Heart left ventricle (tissue), 16 donors: ENCODE data around the gene STOX1. TPM values are rescaled to one million over a fixed set of nuclear protein-coding genes. Genes with fewer than 3 reads are reported as not detected.

Experiments
- ATAC-seq, 4 donors: fragments of 200-7000 bp; cut with Tn5 transposase; one replicate each; pipeline ENCODE4 v1.9.1; 2020 to 2022; ENCODE audit warnings: moderate library complexity in 4 of 4, mild to moderate bottlenecking in 3 of 4, moderate number of reproducible peaks in 1 of 4
- DNase-seq, 5 donors: peaks; one replicate each; pipeline ENCODE4 v3.0.0-alpha.2; 2020
- H3K27ac ChIP-seq, 12 donors: fragments of 200-600 bp; sonication (generic) in 4 of 12; one replicate each; pipeline versions ENCODE4 v1.5.0 to v1.8.0; 2016 to 2022; ENCODE audit warnings: mild to moderate bottlenecking in 2 of 12
- H3K27me3 ChIP-seq, 9 donors: fragments of 200-600 bp; sonication (generic) in 2 of 9; one replicate each; pipeline versions ENCODE4 v1.5.1 to v1.8.0; 2016 to 2022; ENCODE audit warnings: mild to moderate bottlenecking in 3 of 9
- H3K36me3 ChIP-seq, 9 donors: fragments of 200-600 bp; sonication (generic) in 2 of 9; one replicate each; pipeline versions ENCODE4 v1.5.0 to v1.8.0; 2018 to 2022; ENCODE audit warnings: mild to moderate bottlenecking in 2 of 9
- H3K4me1 ChIP-seq, 12 donors: fragments of 200-600 bp; sonication (generic) in 4 of 12; one replicate each; pipeline versions ENCODE4 v1.5.0 to v1.8.0; 2016 to 2022; ENCODE audit warnings: mild to moderate bottlenecking in 3 of 12
- H3K4me3 ChIP-seq, 12 donors: fragments of 200-600 bp; sonication (generic) in 4 of 12; one replicate each; pipeline versions ENCODE4 v1.5.0 to v1.8.0; 2017 to 2022; ENCODE audit warnings: mild to moderate bottlenecking in 9 of 12, moderate library complexity in 4 of 12
- H3K9me3 ChIP-seq, 12 donors: fragments of 200-600 bp; sonication (generic) in 4 of 12; one replicate each; pipeline versions ENCODE4 v1.5.0 to v1.8.0; 2016 to 2022; ENCODE audit warnings: mild to moderate bottlenecking in 1 of 12
- CTCF ChIP-seq, 12 donors: fragments of 200-600 bp; sonication (generic) in 4 of 12; IDR thresholded peaks; one replicate each; pipeline versions ENCODE4 v1.5.0 to v1.8.0; 2018 to 2022; ENCODE audit warnings: antibody characterized with exemption in 12 of 12, mild to moderate bottlenecking in 5 of 12
- POLR2A ChIP-seq, 2 donors: fragments of 450-650 bp; IDR thresholded peaks; one replicate each; pipeline ENCODE4 v1.6.1; 2017; ENCODE audit warnings: antibody characterized with exemption in 2 of 2, mild to moderate bottlenecking in 2 of 2, moderate library complexity in 2 of 2
- WGBS, 4 donors: extraction: QIAGEN DNeasy Blood & Tissue Kit in 2 of 4; methylation state at CpG; one replicate each; pipeline versions ENCODE4 v1.1.5 to v1.1.7; 2013 to 2018; 5-methylcytosine and 5-hydroxymethylcytosine counted together
- intact Hi-C, 10 donors: fragments of 100-400 bp; cut with DNase I; formaldehyde crosslinking; loops; one replicate each; pipeline versions ENCODE4 v1.11.1 to v1.14.2; 2022
- polyA plus RNA-seq, 2 donors: library from polyadenylated mRNA; stranded (reverse); fragments of 200-250 nt; gene quantifications; one replicate each; pipeline ENCODE4 v1.2.3, GENCODE V29; 2013
- total RNA-seq, 9 donors: library from RNA; depleted of rRNA in 2 of 9; stranded (reverse); fragments of >200 nt in 2 of 9; fragmentation: NEBNext Ultra II Directional in 3 of 9; extraction: Animal tissue kit (Norgen Biotek cat#: 25700) in 3 of 9; gene quantifications; one replicate each; pipeline versions ENCODE4 v1.1.0 to v1.2.4, GENCODE V29; 2016 to 2023
- donor health status: ischemic (EF 13 %, LVEDD 7.1; RV severe dilation, severe dysfunction).
- donor health status: healthy with polysubstance abuse.
- donor health status: DM: no; HTN: yes; CAD: no.
- donor health status: DM: no; HTN: no; CAD: no.
- donor health status: ischemic (EF 25% LVEDD 6.9; RV normal size, moderate dysfunction).
- donor health status: ischemic (EF 25% LVEDD 5.7; RV mildly dilated, moderate dysfunction).
- donor health status: healthy.
- donor health status: DM: yes; HTN: yes; CAD: no.
- donor health status: ischemic (EF 35%, LVEDD 5.7; RV mildly dilated, moderate dysfunction).
- donor health status: nonischemic (EF 11% LVEDD 7.7; RV severe dilation, severe dysfunction).
- donor health status: DM: yes; HTN: yes; CAD: no.
- donor health status: PGD.
- donor health status: ischemic (EF 29% LVEDD 5.4; RV normal size, mild dysfunction).
- donor health status: nonischemic (EF 23%, LVEDD 6.1; RV moderate dilation, normal function).

STOX1 gene
- total and polyA plus RNA-seq, 11 donors, result 0.09 to 1.2 (median 0.27) TPM; not detected in 1

DNA sequence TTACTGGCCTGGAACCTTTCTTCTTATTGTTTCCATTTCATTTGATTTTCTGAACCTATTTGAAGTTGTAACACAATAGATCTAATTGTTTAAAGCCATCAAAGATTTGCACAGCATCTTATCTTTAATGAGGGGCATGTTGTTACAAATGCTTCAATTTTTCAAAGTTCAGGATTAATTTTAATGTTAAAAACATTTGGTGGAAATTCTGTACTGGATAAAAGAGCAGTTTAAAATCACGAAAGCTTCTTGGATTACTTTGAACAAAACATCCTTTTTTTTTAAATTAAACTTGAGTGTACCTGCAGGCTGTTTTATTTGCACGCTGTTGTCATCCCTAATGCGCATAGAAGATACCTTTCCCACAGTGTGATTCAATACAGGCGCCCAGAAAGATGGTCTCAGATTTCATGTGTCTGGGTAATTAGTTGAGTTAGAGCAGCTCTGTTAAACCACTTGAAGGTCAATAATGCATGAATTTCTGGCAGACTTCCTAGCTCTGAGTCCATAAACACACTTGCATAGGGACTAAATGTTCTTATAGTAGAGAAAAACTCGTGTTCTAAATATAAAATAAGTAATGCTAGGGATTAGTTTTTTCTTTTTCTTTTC, 44.5 kb downstream of the STOX1 start:
- 41 to 54% (median 48%) methylated on average over 5 of the region's 5 CpGs for WGBS, 4 donors
- Histone ChIP-seq H3K36me3 (no peaks in the 10 kb centered on the region), H3K4me3 (no peak overlapping the region), H3K27ac (peak overlapping the region in 3 of 12 donors; percentile 7 to 62 (median 42)), H3K9me3 (peaks cover 0 to 4% (median 0%) of the 10 kb centered on the region in 12 donors), H3K4me1 (peaks cover 0 to 12% (median 4%) of the 10 kb centered on the region in 12 donors), H3K27me3 (no peaks in the 10 kb centered on the region)
- ATAC-seq, result peak in 3 of 4 donors; percentile 36 to 60 (median 49)
- TF ChIP-seq CTCF (IDR thresholded peaks at IDR 0.05) (no peak), POLR2A (IDR thresholded peaks at IDR 0.05) (no peak)
- no peak for DNase-seq
- intact Hi-C loops, result no loop called here

GRCh38 chr10:68876246-68877138, 49.2 kb downstream of the STOX1 start:
- H3K4me3 ChIP-seq, result no peak overlapping the region
- no peak for TF ChIP-seq CTCF (IDR thresholded peaks at IDR 0.05)
- no peak for TF ChIP-seq POLR2A (IDR thresholded peaks at IDR 0.05)
- DNase-seq, result no peak
- no peaks in the 10 kb centered on the region for H3K9me3 ChIP-seq
- no peak overlapping the region for H3K27ac ChIP-seq
- H3K4me1 ChIP-seq, result peaks cover 0 to 7% (median 1%) of the 10 kb centered on the region in 12 donors
- intact Hi-C loops, result no loop called here
- H3K27me3 ChIP-seq, result no peaks in the 10 kb centered on the region
- no peaks in the 10 kb centered on the region for H3K36me3 ChIP-seq
- WGBS, 4 donors, result 70 to 80% (median 74%) methylated on average over 15 of the region's 15 CpGs
- ATAC-seq, result no peak

DNA sequence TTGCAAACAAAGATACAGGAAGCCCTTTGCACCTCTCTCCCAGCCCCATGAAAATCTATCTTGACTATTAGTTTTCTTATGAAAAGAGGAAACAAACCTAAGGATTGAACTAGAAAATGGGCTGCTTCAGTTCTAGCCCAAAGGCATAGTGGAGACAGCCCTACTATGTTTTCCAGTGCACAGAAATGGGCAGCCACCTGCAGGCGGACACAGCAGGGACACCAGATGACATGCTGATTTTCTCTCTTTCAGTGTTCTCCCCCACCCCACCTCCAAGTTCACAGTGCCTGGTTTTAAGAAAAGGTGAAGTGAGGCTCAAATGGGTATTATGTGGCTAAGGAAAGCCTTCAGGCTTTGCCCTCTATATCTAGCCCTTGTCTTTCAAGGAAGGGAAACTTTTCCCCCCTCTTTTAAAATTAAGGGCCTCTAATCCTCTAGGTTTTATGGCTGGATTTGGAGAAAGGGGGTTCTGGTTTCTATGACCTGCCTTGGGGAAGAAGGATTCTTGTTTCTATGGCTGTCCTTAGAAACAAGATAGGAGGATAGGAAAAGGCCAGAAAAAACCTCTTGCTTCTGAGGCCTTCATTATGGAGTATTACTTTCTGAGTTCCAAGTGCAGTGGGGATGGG, 50.3 kb downstream of the STOX1 start:
- ATAC-seq (no peak), DNase-seq (no peak)
- intact Hi-C loops, result no loop called here
- no peaks in the 10 kb centered on the region for H3K4me1 ChIP-seq
- no peak overlapping the region for H3K27ac ChIP-seq
- H3K9me3 ChIP-seq, result no peaks in the 10 kb centered on the region
- TF ChIP-seq POLR2A (IDR thresholded peaks at IDR 0.05) (no peak), CTCF (IDR thresholded peaks at IDR 0.05) (no peak)
- WGBS, 4 donors, result 81 to 98% (median 95%) methylated on average over 1 of the region's 1 CpG
- no peaks in the 10 kb centered on the region for H3K27me3 ChIP-seq
- no peaks in the 10 kb centered on the region for H3K36me3 ChIP-seq
- H3K4me3 ChIP-seq, result no peak overlapping the region

DNA sequence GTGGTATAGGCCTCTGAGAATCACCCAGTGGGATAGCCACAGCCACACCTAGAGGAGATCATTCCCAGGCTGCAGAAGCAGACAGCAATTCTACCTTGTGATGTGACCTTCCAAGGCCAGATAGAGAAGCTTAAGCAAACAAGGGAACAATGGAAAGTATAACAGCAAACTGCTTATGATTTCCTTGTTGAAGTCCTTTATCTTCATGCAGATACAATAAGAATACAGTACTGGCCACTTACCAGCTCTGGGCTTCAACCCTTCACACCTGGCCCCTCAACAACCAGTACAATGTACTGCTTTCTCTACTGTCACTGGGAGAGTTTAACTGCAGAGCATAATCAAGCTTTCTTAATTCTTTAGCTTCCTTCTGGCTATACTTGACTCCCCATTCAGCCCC, 51.2 kb downstream of the STOX1 start:
- ATAC-seq (no peak), DNase-seq (no peak)
- TF ChIP-seq CTCF (IDR thresholded peaks at IDR 0.05) (no peak), POLR2A (IDR thresholded peaks at IDR 0.05) (no peak)
- intact Hi-C loops, result no loop called here
- Histone ChIP-seq H3K27ac (no peak overlapping the region), H3K27me3 (no peaks in the 10 kb centered on the region), H3K4me1 (no peaks in the 10 kb centered on the region), H3K9me3 (no peaks in the 10 kb centered on the region), H3K4me3 (no peak overlapping the region), H3K36me3 (no peaks in the 10 kb centered on the region)
